Epithelial cell of prostate (primary cell): ENCODE measurements around the gene PHKB.

Experiments
- DNase-seq: peaks from one replicate; pipeline ENCODE4 v3.0.0-alpha.2; 2011; ENCODE audit warnings: low read depth, low spot score
- H3K27ac ChIP-seq: fragments of 450-650 bp; 2 replicates; pipeline ENCODE4 v1.5.1; 2017; ENCODE audit warnings: mild to moderate bottlenecking

The PHKB gene

GRCh38 chr16:47713225-47713595, 252.1 kb downstream of the PHKB start:
- H3K27ac ChIP-seq, result peak overlapping the region; percentile 52
- peak; percentile 57 for DNase-seq

- no peak overlapping the region for H3K27ac ChIP-seq
- no peak for DNase-seq
Measured at GRCh38 chr16:47715442-47716083, 254.4 kb downstream of the PHKB start.

- no peak for DNase-seq
- H3K27ac ChIP-seq, result no peak overlapping the region
Measured at GRCh38 chr16:47716571-47716970, 255.4 kb downstream of the PHKB start.

- H3K27ac ChIP-seq, result no peak overlapping the region
- DNase-seq, result no peak
Measured at GRCh38 chr16:47719713-47720112, 258.6 kb downstream of the PHKB start.

- H3K27ac ChIP-seq, result no peak overlapping the region
- DNase-seq, result no peak
Measured at GRCh38 chr16:47721006-47721637, 260.0 kb downstream of the PHKB start.

- H3K27ac ChIP-seq, result no peak overlapping the region
- DNase-seq, result no peak
Measured at GRCh38 chr16:47722046-47722445, 260.9 kb downstream of the PHKB start.

- no peak for DNase-seq
- H3K27ac ChIP-seq, result no peak overlapping the region
Measured at GRCh38 chr16:47724115-47724785, 263.1 kb downstream of the PHKB start.

GRCh38 chr16:47725188-47725695, 264.1 kb downstream of the PHKB start:
- H3K27ac ChIP-seq, result no peak overlapping the region
- DNase-seq, result no peak

GRCh38 chr16:47726031-47726675, 265.0 kb downstream of the PHKB start:
- no peak overlapping the region for H3K27ac ChIP-seq
- no peak for DNase-seq

- no peak for DNase-seq
- H3K27ac ChIP-seq, result no peak overlapping the region
Measured at GRCh38 chr16:47727131-47727530, 266.0 kb downstream of the PHKB start.

- no peak for DNase-seq
- H3K27ac ChIP-seq, result no peak overlapping the region
Measured at GRCh38 chr16:47728205-47728604, 267.1 kb downstream of the PHKB start.

GRCh38 chr16:47729701-47730100, 268.6 kb downstream of the PHKB start:
- DNase-seq, result no peak
- H3K27ac ChIP-seq, result no peak overlapping the region

- peak; percentile 33 for DNase-seq
- peak overlapping the region; percentile 57 for H3K27ac ChIP-seq
Measured at GRCh38 chr16:47731252-47731651, 270.1 kb downstream of the PHKB start.

GRCh38 chr16:47732122-47732521, 271.0 kb downstream of the PHKB start:
- H3K27ac ChIP-seq, result peak overlapping the region; percentile 57
- DNase-seq, result no peak

- peak overlapping the region; percentile 57 for H3K27ac ChIP-seq
- peak; percentile 75 for DNase-seq
Measured at GRCh38 chr16:47732523-47733111, 271.5 kb downstream of the PHKB start.

GRCh38 chr16:47734081-47734857, 273.1 kb downstream of the PHKB start:
- no peak for DNase-seq
- no peak overlapping the region for H3K27ac ChIP-seq

GRCh38 chr16:47734987-47735594, 274.0 kb downstream of the PHKB start:
- DNase-seq, result peak; percentile 20
- H3K27ac ChIP-seq, result peak overlapping the region; percentile 1

GRCh38 chr16:47750371-47750770, 289.2 kb downstream of the PHKB start:
- no peak overlapping the region for H3K27ac ChIP-seq
- no peak for DNase-seq
